ENCODE measurements around the gene UBE2J2. TPM values are rescaled to one million over a fixed set of nuclear protein-coding genes. Genes with fewer than 3 reads are reported as not detected.

Gene UBE2J2
- total and polyA plus RNA-seq, 2 of the 13 experiments (the other 11 are each of a cell fraction or from before 2014, with no cell fraction given), result 25.4 to 29.4 TPM

DNA sequence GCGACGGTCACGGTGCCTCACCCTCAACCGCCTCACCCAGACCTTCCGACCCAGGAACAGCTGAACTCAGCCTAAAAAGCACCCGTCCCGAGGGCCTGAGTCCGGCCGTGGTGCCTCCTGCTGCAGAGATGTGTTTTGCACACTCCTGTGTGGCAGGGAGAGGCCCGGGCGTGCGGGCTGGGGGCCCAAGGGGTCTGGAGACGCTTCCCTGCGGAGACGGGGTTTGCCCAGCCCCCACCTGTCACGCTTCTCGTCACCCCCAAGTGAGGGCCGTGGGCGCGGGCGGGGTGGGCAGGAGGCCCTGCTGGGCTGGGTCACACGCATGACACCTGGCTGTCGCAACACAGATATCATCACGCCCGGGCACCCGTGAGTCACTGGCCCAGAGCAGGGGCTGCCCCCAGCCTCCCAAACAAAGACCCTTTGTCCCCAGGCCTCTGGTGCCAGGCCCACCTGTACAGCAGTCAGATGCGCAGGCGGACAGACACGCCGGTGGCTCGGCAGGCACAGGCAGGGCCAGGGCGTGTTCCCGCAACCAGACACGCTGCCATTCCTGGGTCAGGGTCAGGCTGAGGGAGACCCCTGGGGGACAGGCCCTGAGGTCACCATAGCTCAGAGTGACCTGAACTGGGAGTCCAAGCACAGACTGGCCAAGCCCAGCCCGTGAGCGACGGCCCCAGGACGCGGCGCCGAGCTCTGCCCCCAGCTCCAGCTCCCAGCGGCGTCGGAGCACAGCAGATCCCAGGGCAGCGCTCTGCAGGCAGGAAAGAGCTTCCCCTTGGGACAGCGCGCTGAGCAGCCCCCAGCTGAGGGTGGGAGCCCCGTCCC, 35.6 kb downstream of the UBE2J2 start (continued):
- TF ChIP-seq, protein P1, sequence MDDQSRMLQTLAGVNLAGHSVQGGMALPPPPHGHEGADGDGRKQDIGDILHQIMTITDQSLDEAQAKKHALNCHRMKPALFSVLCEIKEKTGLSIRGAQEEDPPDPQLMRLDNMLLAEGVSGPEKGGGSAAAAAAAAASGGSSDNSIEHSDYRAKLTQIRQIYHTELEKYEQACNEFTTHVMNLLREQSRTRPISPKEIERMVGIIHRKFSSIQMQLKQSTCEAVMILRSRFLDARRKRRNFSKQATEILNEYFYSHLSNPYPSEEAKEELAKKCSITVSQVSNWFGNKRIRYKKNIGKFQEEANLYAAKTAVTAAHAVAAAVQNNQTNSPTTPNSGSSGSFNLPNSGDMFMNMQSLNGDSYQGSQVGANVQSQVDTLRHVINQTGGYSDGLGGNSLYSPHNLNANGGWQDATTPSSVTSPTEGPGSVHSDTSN (CRISPR knock-in tag; IDR thresholded peaks at IDR 0.05; ENCODE audit: borderline replicate concordance), result no peak
- TF ChIP-seq CBX1 (IDR thresholded peaks at IDR 0.05; ENCODE audit: low read depth) (peak; percentile 28), ATM (IDR thresholded peaks at IDR 0.05; ENCODE audit: borderline replicate concordance) (no peak), NR2F1 (CRISPR knock-in tag; IDR thresholded peaks at IDR 0.05) (peak; percentile 21 to 70; a peak in 2 of 4 replicates), ZNF614 (CRISPR knock-in tag; IDR thresholded peaks at IDR 0.05; ENCODE audit: borderline replicate concordance) (no peak), TBP (CRISPR knock-in tag; IDR thresholded peaks at IDR 0.05) (no peak), ZNF30 (CRISPR knock-in tag; IDR thresholded peaks at IDR 0.05) (no peak), ZNF773 (CRISPR knock-in tag; IDR thresholded peaks at IDR 0.05; ENCODE audit: borderline replicate concordance) (peak; percentile 52; the same call in 1 of the 2 replicates), ZNF83 (CRISPR knock-in tag; IDR thresholded peaks at IDR 0.05; ENCODE audit: borderline replicate concordance) (no peak; the same call in 1 of the 2 replicates), AGO2 (optimal IDR thresholded peaks at IDR 0.05; ENCODE audit: low read depth, low read length) (peak; percentile 42), ZNF543 (CRISPR knock-in tag; IDR thresholded peaks at IDR 0.05) (no peak), IKZF4 (CRISPR knock-in tag; IDR thresholded peaks at IDR 0.05; ENCODE audit: borderline replicate concordance, low read depth, not compliant biosample characterization) (no peak), HIC2 (CRISPR knock-in tag; IDR thresholded peaks at IDR 0.05; ENCODE audit: low read depth) (peak; percentile 92), MTF2 (CRISPR knock-in tag; IDR thresholded peaks at IDR 0.05; ENCODE audit: borderline replicate concordance) (peak; percentile 94), TBX3 (IDR thresholded peaks at IDR 0.05; ENCODE audit: borderline replicate concordance) (peak; percentile 47; the same call in 1 of the 2 replicates), ZNF513 (CRISPR knock-in tag; conservative IDR thresholded peaks at IDR 0.05) (no peak), SRSF9 (IDR thresholded peaks at IDR 0.05; ENCODE audit: borderline replicate concordance, insufficient read depth, low read depth, low read length, poor library complexity, severe bottlenecking) (no peak), ZNF224 (CRISPR knock-in tag; IDR thresholded peaks at IDR 0.05) (no peak)
- TF ChIP-seq, protein P2, sequence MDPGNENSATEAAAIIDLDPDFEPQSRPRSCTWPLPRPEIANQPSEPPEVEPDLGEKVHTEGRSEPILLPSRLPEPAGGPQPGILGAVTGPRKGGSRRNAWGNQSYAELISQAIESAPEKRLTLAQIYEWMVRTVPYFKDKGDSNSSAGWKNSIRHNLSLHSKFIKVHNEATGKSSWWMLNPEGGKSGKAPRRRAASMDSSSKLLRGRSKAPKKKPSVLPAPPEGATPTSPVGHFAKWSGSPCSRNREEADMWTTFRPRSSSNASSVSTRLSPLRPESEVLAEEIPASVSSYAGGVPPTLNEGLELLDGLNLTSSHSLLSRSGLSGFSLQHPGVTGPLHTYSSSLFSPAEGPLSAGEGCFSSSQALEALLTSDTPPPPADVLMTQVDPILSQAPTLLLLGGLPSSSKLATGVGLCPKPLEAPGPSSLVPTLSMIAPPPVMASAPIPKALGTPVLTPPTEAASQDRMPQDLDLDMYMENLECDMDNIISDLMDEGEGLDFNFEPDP (CRISPR knock-in tag; conservative IDR thresholded peaks at IDR 0.05), result 0 out of 2 replicates have a peak, but pooled peaks have one; percentile 71
- TF ChIP-seq, protein P3, sequence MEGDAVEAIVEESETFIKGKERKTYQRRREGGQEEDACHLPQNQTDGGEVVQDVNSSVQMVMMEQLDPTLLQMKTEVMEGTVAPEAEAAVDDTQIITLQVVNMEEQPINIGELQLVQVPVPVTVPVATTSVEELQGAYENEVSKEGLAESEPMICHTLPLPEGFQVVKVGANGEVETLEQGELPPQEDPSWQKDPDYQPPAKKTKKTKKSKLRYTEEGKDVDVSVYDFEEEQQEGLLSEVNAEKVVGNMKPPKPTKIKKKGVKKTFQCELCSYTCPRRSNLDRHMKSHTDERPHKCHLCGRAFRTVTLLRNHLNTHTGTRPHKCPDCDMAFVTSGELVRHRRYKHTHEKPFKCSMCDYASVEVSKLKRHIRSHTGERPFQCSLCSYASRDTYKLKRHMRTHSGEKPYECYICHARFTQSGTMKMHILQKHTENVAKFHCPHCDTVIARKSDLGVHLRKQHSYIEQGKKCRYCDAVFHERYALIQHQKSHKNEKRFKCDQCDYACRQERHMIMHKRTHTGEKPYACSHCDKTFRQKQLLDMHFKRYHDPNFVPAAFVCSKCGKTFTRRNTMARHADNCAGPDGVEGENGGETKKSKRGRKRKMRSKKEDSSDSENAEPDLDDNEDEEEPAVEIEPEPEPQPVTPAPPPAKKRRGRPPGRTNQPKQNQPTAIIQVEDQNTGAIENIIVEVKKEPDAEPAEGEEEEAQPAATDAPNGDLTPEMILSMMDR (CRISPR knock-in tag; IDR thresholded peaks at IDR 0.05), result peak; percentile 45; the same call in 1 of the 2 replicates

All from HepG2 (cell line).